Esophagus (tissue), 2 donors: ENCODE results near the gene ACSL3. TPM values are rescaled to one million over a fixed set of nuclear protein-coding genes. Genes with fewer than 3 reads are reported as not detected.
"Not testable (repeated sequence)": the region's sequence is repeated elsewhere in the genome, so short reads cannot be mapped to it uniquely, and the experiment has no call there.

Source experiments
- H3K27ac ChIP-seq, 2 donors: one replicate each; pipeline ENCODE4 v1.5.1; 2013; ENCODE audit warnings: low read depth in 2 of 2, mild to moderate bottlenecking in 2 of 2, inconsistent platforms in 1 of 2, low read length in 1 of 2, moderate library complexity in 1 of 2
- H3K27me3 ChIP-seq, 2 donors: one replicate each; pipeline ENCODE4 v1.6.1; 2013; ENCODE audit warnings: low read length in 2 of 2, control low read depth in 1 of 2, mild to moderate bottlenecking in 1 of 2; ENCODE audit not compliant: insufficient read depth in 2 of 2, control insufficient read depth in 1 of 2
- H3K36me3 ChIP-seq, 2 donors: one replicate each; pipeline ENCODE4 v1.6.1; 2013; ENCODE audit warnings: low read length in 1 of 2; ENCODE audit not compliant: control insufficient read depth in 2 of 2, insufficient read depth in 2 of 2
- H3K4me1 ChIP-seq, 2 donors: one replicate each; pipeline ENCODE4 v1.6.1; 2013; ENCODE audit warnings: low read length in 1 of 2; ENCODE audit not compliant: control insufficient read depth in 2 of 2, insufficient read depth in 2 of 2
- H3K4me3 ChIP-seq, 2 donors: one replicate each; pipeline ENCODE4 v1.5.1; 2013; ENCODE audit warnings: low read length in 2 of 2, mild to moderate bottlenecking in 2 of 2, low read depth in 1 of 2, moderate library complexity in 1 of 2
- H3K9me3 ChIP-seq, 2 donors: one replicate each; pipeline ENCODE4 v1.6.1; 2013; ENCODE audit warnings: mild to moderate bottlenecking in 2 of 2, low read depth in 1 of 2, low read length in 1 of 2, moderate library complexity in 1 of 2; ENCODE audit not compliant: control insufficient read depth in 2 of 2, insufficient read depth in 1 of 2
- WGBS, 2 donors: extraction: QIAGEN DNeasy Blood & Tissue Kit; methylation state at CpG; one replicate each; pipeline ENCODE4 v1.1.7; 2013; 5-methylcytosine and 5-hydroxymethylcytosine counted together
- polyA plus RNA-seq, 2 donors: library from polyadenylated mRNA; stranded (reverse); fragments of 200-250 nt; gene quantifications; one replicate each; pipeline ENCODE4 v1.2.3, GENCODE V29; 2013
- donor health status: healthy with polysubstance abuse.
- donor health status: Bipolar disorder and iron deficiency.

ACSL3 gene
- polyA plus RNA-seq, 2 donors: 21.4 to 43.9 TPM

DNA sequence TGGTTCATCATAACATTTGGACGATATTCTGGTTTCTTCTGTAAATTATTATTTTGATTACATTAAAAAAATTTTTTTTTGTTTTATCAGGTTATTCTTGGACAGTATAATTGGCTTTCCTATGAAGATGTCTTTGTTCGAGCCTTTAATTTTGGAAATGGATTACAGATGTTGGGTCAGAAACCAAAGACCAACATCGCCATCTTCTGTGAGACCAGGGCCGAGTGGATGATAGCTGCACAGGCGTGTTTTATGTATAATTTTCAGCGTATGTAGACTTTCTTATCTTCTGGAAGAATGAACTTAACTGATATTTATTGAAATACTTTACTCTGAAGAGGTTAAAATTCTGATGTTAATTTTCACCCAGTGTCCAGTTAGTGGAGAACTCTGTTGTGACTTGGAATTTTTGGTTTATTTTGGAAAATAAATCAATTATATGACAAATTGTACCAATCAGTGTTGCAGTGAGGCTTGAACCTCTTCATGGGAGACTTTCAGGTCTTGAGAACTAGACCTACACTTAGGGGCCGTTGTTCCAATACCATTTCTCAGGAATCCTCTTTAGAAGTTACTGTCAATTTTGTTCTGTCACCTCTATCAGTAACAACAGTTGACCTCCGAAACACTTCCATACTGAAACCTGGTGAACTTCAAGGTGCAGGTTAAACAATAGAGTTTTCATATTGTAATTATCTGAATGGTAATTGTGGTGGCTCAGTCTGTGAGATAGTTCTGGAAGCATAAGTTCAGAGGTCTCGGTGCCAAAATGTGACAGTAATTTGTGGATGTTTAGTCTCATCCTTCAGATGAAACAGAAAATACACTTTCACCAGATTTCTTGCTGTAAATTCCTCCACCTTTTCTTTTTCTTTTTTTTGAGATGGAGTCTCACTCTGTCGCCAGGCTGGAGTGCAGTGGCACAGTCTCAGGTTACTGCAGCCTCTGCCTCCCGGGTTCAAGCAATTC is 55.7 kb downstream of the ACSL3 start:
- 88 to 89% methylated on average over 11 of the region's 11 CpGs for WGBS, 2 donors
- no peaks in the 10 kb centered on the region for H3K27me3 ChIP-seq

DNA sequence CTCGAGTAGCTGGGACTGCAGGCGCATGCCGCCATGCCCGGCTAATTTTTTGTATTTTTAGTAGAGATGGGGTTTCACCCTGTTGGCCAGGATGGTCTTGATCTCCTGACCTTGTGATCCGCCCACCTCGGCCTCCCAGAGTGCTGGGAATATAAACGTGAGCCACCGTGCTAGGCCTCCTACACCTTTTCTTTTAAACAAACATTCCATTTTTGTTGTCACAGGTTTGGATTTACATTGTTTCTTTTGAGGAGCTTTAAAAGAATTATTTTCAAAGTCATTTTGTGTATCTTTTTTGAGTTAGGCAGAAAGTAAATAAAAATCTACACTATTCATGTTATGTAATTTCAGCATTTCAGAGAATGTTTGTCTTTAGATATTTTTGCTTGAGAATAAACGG is 56.4 kb downstream of the ACSL3 start:
- not testable (repeated sequence) for H3K27me3 ChIP-seq, H3K27ac ChIP-seq, H3K36me3 ChIP-seq, H3K9me3 ChIP-seq, H3K4me1 ChIP-seq, H3K4me3 ChIP-seq
- whole genome bisulfite sequencing, 2 donors: 75 to 81% methylated on average over 9 of the region's 9 CpGs

More for the DNA sequence above, 55.7 kb downstream of the ACSL3 start:
- no peak overlapping the region for H3K4me3 ChIP-seq
- H3K36me3 ChIP-seq: peaks cover 0 to 5% of the 10 kb centered on the region in 2 donors
- H3K9me3 ChIP-seq: no peaks in the 10 kb centered on the region
- no peak overlapping the region for H3K27ac ChIP-seq
- no peaks in the 10 kb centered on the region for H3K4me1 ChIP-seq

GRCh38 chr2:222919841-222920526 is 59.1 kb downstream of the ACSL3 start:
- peaks cover 8 to 12% of the 10 kb centered on the region in 2 donors for H3K36me3 ChIP-seq
- no peak overlapping the region for H3K27ac ChIP-seq
- no peaks in the 10 kb centered on the region for H3K27me3 ChIP-seq
- H3K9me3 ChIP-seq: no peaks in the 10 kb centered on the region
- no peak overlapping the region for H3K4me3 ChIP-seq
- 80 to 82% methylated on average over 2 of the region's 2 CpGs for WGBS, 2 donors
- H3K4me1 ChIP-seq: no peaks in the 10 kb centered on the region

- WGBS, 2 donors: 93 to 95% methylated on average over 5 of the region's 5 CpGs
- Histone ChIP-seq H3K4me3 (no peak overlapping the region), H3K9me3 (no peaks in the 10 kb centered on the region), H3K27me3 (no peaks in the 10 kb centered on the region), H3K4me1 (no peaks in the 10 kb centered on the region), H3K27ac (no peak overlapping the region), H3K36me3 (peaks cover 10 to 12% of the 10 kb centered on the region in 2 donors)
Measured at GRCh38 chr2:222920657-222921186, 59.9 kb downstream of the ACSL3 start.

- Histone ChIP-seq H3K9me3 (no peaks in the 10 kb centered on the region), H3K4me3 (no peak overlapping the region), H3K36me3 (peaks cover 10 to 14% of the 10 kb centered on the region in 2 donors), H3K4me1 (no peaks in the 10 kb centered on the region), H3K27ac (no peak overlapping the region), H3K27me3 (no peaks in the 10 kb centered on the region)
- WGBS, 2 donors: 90 to 94% methylated on average over 8 of the region's 8 CpGs
Measured at GRCh38 chr2:222922019-222922800, 61.4 kb downstream of the ACSL3 start.

DNA sequence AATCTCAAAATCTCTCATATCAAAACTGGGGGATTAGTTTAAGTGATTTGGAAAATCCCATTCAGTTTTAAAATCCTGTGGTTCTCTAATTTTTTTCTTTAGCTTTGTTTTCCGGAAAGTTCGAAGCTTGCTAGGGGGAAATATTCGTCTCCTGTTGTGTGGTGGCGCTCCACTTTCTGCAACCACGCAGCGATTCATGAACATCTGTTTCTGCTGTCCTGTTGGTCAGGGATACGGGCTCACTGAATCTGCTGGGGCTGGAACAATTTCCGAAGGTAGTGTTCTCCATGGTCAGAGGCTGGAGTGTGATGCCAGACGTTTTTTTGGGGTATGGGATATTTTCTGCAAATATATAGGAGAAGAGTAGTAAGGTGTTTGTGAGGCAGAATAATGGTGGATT is 66.1 kb downstream of the ACSL3 start:
- 91 to 94% methylated on average over 9 of the region's 9 CpGs for whole genome bisulfite sequencing, 2 donors
- H3K27me3 ChIP-seq: no peaks in the 10 kb centered on the region
- no peak overlapping the region for H3K4me3 ChIP-seq
- no peaks in the 10 kb centered on the region for H3K4me1 ChIP-seq
- no peaks in the 10 kb centered on the region for H3K9me3 ChIP-seq
- peaks cover 10 to 16% of the 10 kb centered on the region in 2 donors for H3K36me3 ChIP-seq
- no peak overlapping the region for H3K27ac ChIP-seq

DNA sequence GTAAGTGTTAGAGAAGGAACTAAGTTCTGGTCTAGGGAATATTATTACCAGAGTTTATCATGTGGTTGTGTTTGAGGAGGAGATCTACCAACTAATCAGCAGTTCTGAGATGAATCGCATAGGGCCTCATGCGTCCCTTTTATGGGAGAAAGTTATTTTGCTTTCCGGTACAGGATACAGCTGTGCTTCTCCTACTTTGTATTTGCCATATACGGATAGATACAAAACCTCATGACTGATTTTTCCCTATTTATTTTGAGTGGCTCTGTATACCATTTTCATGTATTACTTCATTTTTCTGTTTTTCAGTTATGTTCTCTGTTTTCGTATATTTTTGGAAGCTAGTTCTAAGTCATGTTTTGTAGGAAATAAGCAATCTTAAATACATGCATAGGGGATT is 66.8 kb downstream of the ACSL3 start:
- WGBS, 2 donors: 82 to 87% methylated on average over 5 of the region's 5 CpGs
- Histone ChIP-seq H3K4me3 (no peak overlapping the region), H3K27me3 (no peaks in the 10 kb centered on the region), H3K36me3 (peaks cover 6 to 14% of the 10 kb centered on the region in 2 donors), H3K27ac (no peak overlapping the region), H3K4me1 (no peaks in the 10 kb centered on the region), H3K9me3 (no peaks in the 10 kb centered on the region)

DNA sequence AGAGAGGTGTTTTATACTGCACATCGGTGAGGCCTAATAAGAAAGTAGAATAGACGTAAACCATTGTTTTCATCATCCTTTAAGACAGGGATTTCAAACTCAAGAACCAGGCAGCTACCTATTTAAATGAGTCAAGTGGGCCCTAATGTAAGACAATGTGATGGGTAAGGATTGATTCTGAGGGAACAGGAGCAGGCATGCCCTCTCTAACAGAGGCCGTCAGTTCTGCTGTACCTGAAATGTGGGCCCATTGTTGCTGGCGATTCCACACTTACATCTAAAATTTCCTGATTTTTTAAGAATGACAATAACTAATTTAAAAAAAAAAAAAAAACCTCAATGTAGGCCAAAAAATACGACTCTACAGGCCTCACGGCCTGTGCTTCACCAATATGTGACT is 67.5 kb downstream of the ACSL3 start:
- no peaks in the 10 kb centered on the region for H3K27me3 ChIP-seq
- no peak overlapping the region for H3K4me3 ChIP-seq
- no peak overlapping the region for H3K27ac ChIP-seq
- H3K4me1 ChIP-seq: no peaks in the 10 kb centered on the region
- no peaks in the 10 kb centered on the region for H3K9me3 ChIP-seq
- peaks cover 5 to 14% of the 10 kb centered on the region in 2 donors for H3K36me3 ChIP-seq
- WGBS, 2 donors: 92 to 95% methylated on average over 6 of the region's 6 CpGs

- H3K9me3 ChIP-seq: no peaks in the 10 kb centered on the region
- no peaks in the 10 kb centered on the region for H3K27me3 ChIP-seq
- no peak overlapping the region for H3K4me3 ChIP-seq
- no peaks in the 10 kb centered on the region for H3K4me1 ChIP-seq
- H3K36me3 ChIP-seq: peaks cover 3 to 17% of the 10 kb centered on the region in 2 donors
- WGBS, 2 donors: 90 to 92% methylated on average over 2 of the region's 2 CpGs
- H3K27ac ChIP-seq: no peak overlapping the region
Measured at GRCh38 chr2:222930862-222931261, 70.0 kb downstream of the ACSL3 start.
